DND-41 (cell line): ENCODE data around the gene ELF1.

Source experiments
- EZH2 ChIP-seq: IDR thresholded peaks from 3 replicates; pipeline ENCODE4 v1.6.1; 2012; ENCODE audit warnings: borderline replicate concordance, low read depth, mild to moderate bottlenecking, moderate library complexity, low read length, inconsistent platforms; ENCODE audit not compliant: severe bottlenecking
- TF ChIP-seq, protein P1 (sequence below): IDR thresholded peaks from 2 replicates; pipeline ENCODE4 v1.5.1; 2012; ENCODE audit warnings: borderline replicate concordance, low read length, moderate library complexity, mild to moderate bottlenecking; ENCODE audit not compliant: poor library complexity, severe bottlenecking; ENCODE audit errors: extremely low read depth

DNA sequence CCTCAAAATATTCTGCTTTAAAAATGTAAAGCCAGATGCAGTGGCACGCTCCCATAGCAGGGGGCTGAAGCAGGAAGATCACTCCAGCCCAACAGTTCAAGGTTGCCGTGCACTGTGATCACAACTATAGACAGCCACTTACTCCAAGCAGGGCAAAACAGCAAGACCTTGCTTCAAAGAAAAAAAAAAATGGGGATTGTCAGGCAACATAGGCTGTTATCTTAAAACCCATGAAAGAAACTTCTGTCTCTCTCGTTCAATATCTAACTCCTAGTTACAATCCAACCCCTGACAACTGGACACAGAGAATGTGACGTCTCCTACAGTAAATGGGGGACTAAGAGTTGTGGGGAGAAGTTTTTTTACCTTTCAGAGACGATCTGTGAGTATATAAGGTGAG lies 17.4 kb downstream of the ELF1 start:
- no peak for TF ChIP-seq EZH2
- TF ChIP-seq, protein P1, sequence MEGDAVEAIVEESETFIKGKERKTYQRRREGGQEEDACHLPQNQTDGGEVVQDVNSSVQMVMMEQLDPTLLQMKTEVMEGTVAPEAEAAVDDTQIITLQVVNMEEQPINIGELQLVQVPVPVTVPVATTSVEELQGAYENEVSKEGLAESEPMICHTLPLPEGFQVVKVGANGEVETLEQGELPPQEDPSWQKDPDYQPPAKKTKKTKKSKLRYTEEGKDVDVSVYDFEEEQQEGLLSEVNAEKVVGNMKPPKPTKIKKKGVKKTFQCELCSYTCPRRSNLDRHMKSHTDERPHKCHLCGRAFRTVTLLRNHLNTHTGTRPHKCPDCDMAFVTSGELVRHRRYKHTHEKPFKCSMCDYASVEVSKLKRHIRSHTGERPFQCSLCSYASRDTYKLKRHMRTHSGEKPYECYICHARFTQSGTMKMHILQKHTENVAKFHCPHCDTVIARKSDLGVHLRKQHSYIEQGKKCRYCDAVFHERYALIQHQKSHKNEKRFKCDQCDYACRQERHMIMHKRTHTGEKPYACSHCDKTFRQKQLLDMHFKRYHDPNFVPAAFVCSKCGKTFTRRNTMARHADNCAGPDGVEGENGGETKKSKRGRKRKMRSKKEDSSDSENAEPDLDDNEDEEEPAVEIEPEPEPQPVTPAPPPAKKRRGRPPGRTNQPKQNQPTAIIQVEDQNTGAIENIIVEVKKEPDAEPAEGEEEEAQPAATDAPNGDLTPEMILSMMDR, result no peak
